ENCODE data around the gene BICDL1.
A peak's percentile ranks its signal among the peaks of the same experiment; 100 is the strongest.

Gene BICDL1

GRCh38 chr12:120081641-120082040 is 92.6 kb downstream of the BICDL1 start:
- DNase-seq = no peak

GRCh38 chr12:120085920-120086645 is 97.0 kb downstream of the BICDL1 start:
- peak; percentile 1 for DNase-seq

- peak; percentile 93 for DNase-seq
These were observed 98.0 kb downstream of the BICDL1 start for GRCh38 chr12:120086801-120087621.

GRCh38 chr12:120089105-120089504 is 100.1 kb downstream of the BICDL1 start:
- no peak for DNase-seq

GRCh38 chr12:120089796-120090195 is 100.8 kb downstream of the BICDL1 start:
- no peak for DNase-seq

- DNase-seq = no peak
These were observed 101.2 kb downstream of the BICDL1 start for GRCh38 chr12:120090206-120090605.

GRCh38 chr12:120090626-120091295 is 101.7 kb downstream of the BICDL1 start:
- no peak for DNase-seq

- no peak for DNase-seq
These were observed 102.5 kb downstream of the BICDL1 start for GRCh38 chr12:120091371-120092090.

GRCh38 chr12:120092551-120093335 is 103.7 kb downstream of the BICDL1 start:
- DNase-seq = no peak

GRCh38 chr12:120093336-120093591 is 104.2 kb downstream of the BICDL1 start:
- no peak for DNase-seq

GRCh38 chr12:120093592-120094355 is 104.7 kb downstream of the BICDL1 start:
- no peak for DNase-seq

GRCh38 chr12:120094485-120094884 is 105.4 kb downstream of the BICDL1 start:
- DNase-seq = no peak

- no peak for DNase-seq
These were observed 106.3 kb downstream of the BICDL1 start for GRCh38 chr12:120095331-120095730.

- no peak for DNase-seq
These were observed 106.7 kb downstream of the BICDL1 start for GRCh38 chr12:120095736-120096135.

- no peak for DNase-seq
These were observed 107.7 kb downstream of the BICDL1 start for GRCh38 chr12:120096671-120097202.

- DNase-seq = no peak
These were observed 109.9 kb downstream of the BICDL1 start for GRCh38 chr12:120098756-120099470.

- DNase-seq = no peak
These were observed 110.7 kb downstream of the BICDL1 start for GRCh38 chr12:120099738-120100137.

- DNase-seq = no peak
These were observed 111.6 kb downstream of the BICDL1 start for GRCh38 chr12:120100630-120101029.

GRCh38 chr12:120101182-120101581 is 112.1 kb downstream of the BICDL1 start:
- no peak for DNase-seq

- DNase-seq = no peak
These were observed 112.6 kb downstream of the BICDL1 start for GRCh38 chr12:120101617-120102016.
